KOPT-K1 (cell line): ENCODE results near the gene DAW1.
"Not testable (repeated sequence)": the region's sequence is repeated elsewhere in the genome, so short reads cannot be mapped to it uniquely, and the experiment has no call there.

Experiments
- H3K27ac ChIP-seq: fragments of 200-600 bp; sonication (generic); 2 replicates; pipeline ENCODE4 v1.5.1; 2016; ENCODE audit warnings: antibody characterized with exemption, mild to moderate bottlenecking, low read depth, low read length; ENCODE audit not compliant: poor library complexity, severe bottlenecking
- H3K36me3 ChIP-seq: fragments of 200-600 bp; sonication (generic); 2 replicates; pipeline ENCODE4 v1.5.1; 2017; ENCODE audit warnings: antibody characterized with exemption, mild to moderate bottlenecking, low read length, moderate library complexity; ENCODE audit not compliant: insufficient read depth
- H3K9me3 ChIP-seq: fragments of 200-600 bp; sonication (generic); 2 replicates; pipeline ENCODE4 v1.5.1; 2017; ENCODE audit warnings: antibody characterized with exemption, low read length, mild to moderate bottlenecking; ENCODE audit not compliant: insufficient read depth, poor library complexity, severe bottlenecking

DAW1 gene

GRCh38 chr2:227932403-227932802 lies 61.0 kb downstream of the DAW1 start:
- no peak overlapping the region for H3K27ac ChIP-seq
- H3K36me3 ChIP-seq, result no peaks in the 10 kb centered on the region
- no peaks in the 10 kb centered on the region for H3K9me3 ChIP-seq

- Histone ChIP-seq H3K27ac (no peak overlapping the region), H3K9me3 (no peaks in the 10 kb centered on the region), H3K36me3 (no peaks in the 10 kb centered on the region)
Observed at GRCh38 chr2:227933884-227934283, 62.5 kb downstream of the DAW1 start.

- H3K36me3 ChIP-seq, H3K27ac ChIP-seq, H3K9me3 ChIP-seq: not testable (repeated sequence)
Observed at GRCh38 chr2:227936249-227936648, 64.8 kb downstream of the DAW1 start.

GRCh38 chr2:227939271-227940027 lies 68.0 kb downstream of the DAW1 start:
- Histone ChIP-seq H3K27ac (no peak overlapping the region), H3K9me3 (no peaks in the 10 kb centered on the region), H3K36me3 (no peaks in the 10 kb centered on the region)

- H3K27ac ChIP-seq, result no peak overlapping the region
- H3K36me3 ChIP-seq, result no peaks in the 10 kb centered on the region
- H3K9me3 ChIP-seq, result peaks cover 7% of the 10 kb centered on the region
Observed at GRCh38 chr2:227942021-227942420, 70.6 kb downstream of the DAW1 start.

GRCh38 chr2:227942965-227943364 lies 71.5 kb downstream of the DAW1 start:
- Histone ChIP-seq H3K36me3 (no peaks in the 10 kb centered on the region), H3K27ac (no peak overlapping the region), H3K9me3 (peaks cover 7% of the 10 kb centered on the region)

- H3K9me3 ChIP-seq, result no peaks in the 10 kb centered on the region
- H3K36me3 ChIP-seq, result no peaks in the 10 kb centered on the region
- H3K27ac ChIP-seq, result no peak overlapping the region
Observed at GRCh38 chr2:227960317-227960716, 88.9 kb downstream of the DAW1 start.

GRCh38 chr2:227971619-227972230 lies 100.3 kb downstream of the DAW1 start:
- no peaks in the 10 kb centered on the region for H3K36me3 ChIP-seq
- no peak overlapping the region for H3K27ac ChIP-seq
- H3K9me3 ChIP-seq, result no peaks in the 10 kb centered on the region

GRCh38 chr2:227973241-227973640 lies 101.8 kb downstream of the DAW1 start:
- Histone ChIP-seq H3K36me3 (no peaks in the 10 kb centered on the region), H3K9me3 (no peaks in the 10 kb centered on the region), H3K27ac (no peak overlapping the region)
